Measurements from ENCODE around the gene FAM120A. TPM values are rescaled to one million over a fixed set of nuclear protein-coding genes. Genes with fewer than 3 reads are reported as not detected.

Gene FAM120A
- total and polyA plus RNA-seq, 9 of the 15 experiments (the other 6 are each of a cell fraction or from before 2014, with no cell fraction given) = 8.7 to 71.0 (median 42.2) TPM

GRCh38 chr9:93566408-93567270 lies 115.2 kb downstream of the FAM120A start (continued):
- TF ChIP-seq ZNF740 (CRISPR knock-in tag; IDR thresholded peaks at IDR 0.05) (no peak), ZNF740 (tag; IDR thresholded peaks at IDR 0.05) (no peak), ZNF311 (CRISPR knock-in tag; IDR thresholded peaks at IDR 0.05) (no peak), ZNF347 (CRISPR knock-in tag; IDR thresholded peaks at IDR 0.05; ENCODE audit: low read depth) (no peak), TCF7 (IDR thresholded peaks at IDR 0.05; ENCODE audit: borderline replicate concordance) (no peak), UBTF (IDR thresholded peaks at IDR 0.05; ENCODE audit: borderline replicate concordance in 1 of 2, low read depth in 2 of 2, low read length in 2 of 2) (peak in 1 of 2 experiments; percentile 59; a peak in 1 of 4 replicates), CCNT2 (IDR thresholded peaks at IDR 0.05; ENCODE audit: borderline replicate concordance, extremely low read depth, insufficient read length, low read depth, low read length) (peak; percentile 96), NCOR1 (IDR thresholded peaks at IDR 0.05) (no peak), ZNF140 (CRISPR knock-in tag; IDR thresholded peaks at IDR 0.05) (no peak), CUX1 (CRISPR knock-in tag; IDR thresholded peaks at IDR 0.05) (no peak), ZZZ3 (IDR thresholded peaks at IDR 0.05) (no peak), ZNF184 (CRISPR knock-in tag; IDR thresholded peaks at IDR 0.05) (no peak), MEIS2 (IDR thresholded peaks at IDR 0.05; ENCODE audit: partially characterized antibody) (peak; percentile 69), NR1H2 (CRISPR knock-in tag; IDR thresholded peaks at IDR 0.05) (no peak), THRA (IDR thresholded peaks at IDR 0.05) (no peak), MAFG (tag; conservative IDR thresholded peaks at IDR 0.05) (no peak), DNMT1 (IDR thresholded peaks at IDR 0.05) (no peak), ZNF551 (CRISPR knock-in tag; IDR thresholded peaks at IDR 0.05) (no peak)
